Amniotic stem cell (primary cell): ENCODE results near the gene FOXN3.
"Not testable (repeated sequence)": the region's sequence is repeated elsewhere in the genome, so short reads cannot be mapped to it uniquely, and the experiment has no call there.

Experiments
- DNase-seq: peaks from one replicate; lab custom pipeline; 2025; lab: John Stamatoyannopoulos, UW

FOXN3 gene

DNA sequence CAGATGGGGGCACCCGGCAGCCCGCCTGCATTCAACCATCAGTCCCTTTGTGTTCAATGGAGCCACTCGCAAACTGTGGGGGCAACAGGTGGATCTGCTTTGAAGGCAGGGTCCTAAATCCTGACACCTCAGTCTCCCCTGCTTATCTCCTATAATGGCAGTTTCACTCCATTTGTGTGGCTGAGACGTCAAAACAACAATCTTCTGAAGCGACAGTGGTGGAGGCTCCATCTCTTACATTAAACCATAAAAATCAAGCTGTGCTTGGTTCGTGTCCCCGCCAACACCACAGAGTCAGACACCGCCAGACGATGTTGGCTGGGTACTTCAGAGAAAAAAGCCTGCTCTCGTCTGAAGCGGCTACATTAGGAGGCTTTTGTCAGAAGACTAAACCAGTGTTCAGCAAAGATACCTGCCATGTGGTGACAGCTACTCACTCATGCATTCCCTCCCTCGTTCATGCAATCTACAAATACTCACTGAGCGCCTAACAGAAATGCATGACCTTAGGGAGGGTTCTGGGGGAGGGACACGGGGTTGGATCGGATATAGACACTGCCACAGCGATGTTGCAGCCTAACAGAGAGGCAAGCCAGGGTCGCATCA, 253.9 kb downstream of the FOXN3 start:
- no peak for DNase-seq

- no peak for DNase-seq
These were observed 254.4 kb downstream of the FOXN3 start for GRCh38 chr14:89162586-89162985.

DNA sequence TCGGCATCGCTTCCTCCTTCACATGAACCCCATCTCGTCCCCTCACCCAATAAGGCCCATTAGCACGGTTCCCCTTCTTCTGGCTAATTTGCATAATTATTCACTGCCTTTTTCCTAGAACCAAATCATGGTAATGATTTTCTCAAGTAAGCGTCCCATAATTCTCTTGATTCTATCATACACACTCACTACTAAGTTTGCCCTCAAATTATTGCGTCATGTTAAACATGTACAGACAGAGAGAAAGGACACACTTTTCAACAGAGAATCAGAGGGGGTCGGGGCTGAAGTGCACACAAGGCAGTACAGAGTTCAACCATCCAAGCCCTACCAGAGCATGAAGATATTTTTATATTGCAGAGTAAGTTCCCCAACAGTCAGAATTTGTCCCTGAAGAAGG, 256.6 kb downstream of the FOXN3 start:
- no peak for DNase-seq

DNA sequence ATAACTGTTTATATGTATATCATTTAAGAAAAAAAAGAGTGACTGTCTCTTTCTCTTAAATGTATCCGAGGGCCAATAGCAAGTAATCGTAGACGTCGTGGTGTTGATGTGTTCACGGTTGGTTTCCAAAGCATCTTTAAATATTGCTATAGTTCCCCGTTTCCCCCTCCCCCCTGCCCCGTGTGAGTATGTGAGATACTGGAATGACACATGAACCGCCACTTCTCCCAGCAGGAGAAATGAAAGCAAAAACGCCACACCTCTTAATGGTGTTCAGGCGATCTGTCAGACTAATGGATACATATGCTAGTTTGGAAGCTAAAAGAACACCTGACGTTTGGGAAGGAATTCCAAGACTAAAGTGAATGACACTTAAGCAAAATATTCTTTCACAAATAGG, 258.3 kb downstream of the FOXN3 start:
- no peak for DNase-seq

- not testable (repeated sequence) for DNase-seq
These were observed 258.9 kb downstream of the FOXN3 start for GRCh38 chr14:89158104-89158503.

DNA sequence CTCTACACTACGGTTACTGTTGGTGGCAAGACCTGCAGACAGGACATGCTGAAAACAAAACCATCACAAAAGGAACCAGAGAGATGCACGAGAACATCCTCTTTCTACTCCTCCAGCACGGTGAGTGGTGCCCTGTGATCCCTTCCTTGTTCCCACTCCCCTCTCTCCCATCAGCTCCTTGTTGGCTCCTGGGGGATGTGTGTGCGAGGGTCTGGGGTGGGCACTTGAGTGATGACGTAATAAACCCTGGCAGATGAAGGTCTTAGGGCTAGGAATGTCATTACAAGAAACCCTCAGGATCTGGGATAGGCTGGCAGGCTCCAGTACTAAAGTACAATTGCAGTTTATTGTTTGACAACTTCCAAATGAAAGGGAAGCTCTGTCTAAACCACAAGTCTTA, 261.5 kb downstream of the FOXN3 start:
- no peak for DNase-seq

GRCh38 chr14:89151693-89152092, 265.3 kb downstream of the FOXN3 start:
- DNase-seq, result not testable (repeated sequence)

DNA sequence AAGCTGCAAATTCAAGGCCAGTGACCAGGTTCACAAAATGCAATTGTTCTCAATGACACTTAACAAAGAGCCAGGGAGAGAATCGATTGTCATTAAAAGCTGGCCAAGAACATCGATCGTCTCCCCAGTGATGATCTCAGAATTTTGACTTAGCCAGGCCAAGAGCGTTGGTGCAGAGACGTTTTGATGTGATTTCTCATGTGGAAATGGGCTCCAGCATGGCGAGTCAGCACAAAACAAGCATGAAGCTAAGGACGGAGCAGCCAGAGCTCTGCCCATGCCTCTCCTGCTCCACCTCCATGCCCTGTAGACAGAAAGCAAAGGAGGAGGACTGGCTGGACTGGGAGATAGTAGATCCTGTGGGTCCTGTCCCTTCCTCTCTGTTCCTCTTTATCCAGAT, 270.8 kb downstream of the FOXN3 start:
- no peak for DNase-seq

DNA sequence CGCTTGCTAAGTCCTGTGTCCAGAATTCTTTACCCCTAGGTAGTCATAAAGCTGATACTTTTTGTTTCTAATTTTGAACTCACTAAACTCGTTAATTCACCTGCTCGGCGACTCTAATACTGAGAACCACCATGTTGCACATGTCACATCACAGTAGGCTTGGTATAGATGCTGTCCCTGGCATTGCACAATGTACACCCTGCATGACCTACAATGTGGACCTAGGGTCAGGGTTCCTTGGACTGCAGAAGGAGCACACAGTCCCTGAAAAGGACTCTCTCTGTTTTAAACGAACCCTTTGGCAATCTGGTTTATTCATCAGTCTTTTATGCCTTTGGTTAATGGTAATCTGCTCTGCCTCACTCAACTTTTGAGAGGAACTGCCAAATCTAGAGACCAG, 272.4 kb downstream of the FOXN3 start:
- no peak for DNase-seq

DNA sequence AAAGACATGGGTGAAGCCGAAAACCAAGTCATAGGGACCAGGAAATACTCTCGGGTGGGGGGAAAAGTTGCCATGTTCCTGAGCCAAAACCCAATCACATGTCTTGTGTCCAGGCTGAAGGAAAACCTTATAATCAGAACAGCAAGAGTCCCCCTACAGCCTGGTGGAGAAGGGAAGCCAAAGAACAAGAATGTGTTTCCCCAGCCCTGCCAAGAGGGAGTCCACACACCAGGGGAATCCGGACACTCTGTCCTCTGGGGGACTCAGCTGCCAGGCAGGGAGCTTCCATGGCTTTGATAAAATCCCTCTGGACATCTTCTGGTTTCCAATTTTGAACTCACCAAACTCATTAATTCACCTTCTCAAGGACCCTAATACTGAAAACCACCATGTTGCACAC, 273.0 kb downstream of the FOXN3 start:
- no peak for DNase-seq

- DNase-seq, result no peak
These were observed 273.4 kb downstream of the FOXN3 start for GRCh38 chr14:89143595-89143994.

- DNase-seq, result no peak
These were observed 274.7 kb downstream of the FOXN3 start for GRCh38 chr14:89142366-89142765.

DNA sequence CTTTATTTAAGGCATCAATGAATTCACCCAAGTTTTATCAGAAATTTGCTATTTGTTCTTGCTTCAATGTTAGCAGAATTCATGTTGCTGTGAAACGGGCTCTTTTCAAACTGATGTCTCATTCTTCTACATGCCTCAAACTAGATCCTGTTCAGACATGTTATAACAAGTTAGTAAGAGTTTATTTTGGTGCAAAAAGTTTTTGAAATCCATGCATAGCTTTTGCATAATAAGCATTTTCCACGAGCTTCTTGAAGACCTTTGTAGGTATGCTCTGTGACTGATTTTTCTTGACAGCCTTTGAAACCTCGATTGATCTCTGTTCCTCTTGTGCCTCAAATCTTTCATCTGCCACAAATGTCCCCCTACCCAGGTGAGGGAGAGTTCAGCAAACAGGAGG, 275.2 kb downstream of the FOXN3 start:
- no peak for DNase-seq

GRCh38 chr14:89140326-89140725, 276.7 kb downstream of the FOXN3 start:
- no peak for DNase-seq

DNA sequence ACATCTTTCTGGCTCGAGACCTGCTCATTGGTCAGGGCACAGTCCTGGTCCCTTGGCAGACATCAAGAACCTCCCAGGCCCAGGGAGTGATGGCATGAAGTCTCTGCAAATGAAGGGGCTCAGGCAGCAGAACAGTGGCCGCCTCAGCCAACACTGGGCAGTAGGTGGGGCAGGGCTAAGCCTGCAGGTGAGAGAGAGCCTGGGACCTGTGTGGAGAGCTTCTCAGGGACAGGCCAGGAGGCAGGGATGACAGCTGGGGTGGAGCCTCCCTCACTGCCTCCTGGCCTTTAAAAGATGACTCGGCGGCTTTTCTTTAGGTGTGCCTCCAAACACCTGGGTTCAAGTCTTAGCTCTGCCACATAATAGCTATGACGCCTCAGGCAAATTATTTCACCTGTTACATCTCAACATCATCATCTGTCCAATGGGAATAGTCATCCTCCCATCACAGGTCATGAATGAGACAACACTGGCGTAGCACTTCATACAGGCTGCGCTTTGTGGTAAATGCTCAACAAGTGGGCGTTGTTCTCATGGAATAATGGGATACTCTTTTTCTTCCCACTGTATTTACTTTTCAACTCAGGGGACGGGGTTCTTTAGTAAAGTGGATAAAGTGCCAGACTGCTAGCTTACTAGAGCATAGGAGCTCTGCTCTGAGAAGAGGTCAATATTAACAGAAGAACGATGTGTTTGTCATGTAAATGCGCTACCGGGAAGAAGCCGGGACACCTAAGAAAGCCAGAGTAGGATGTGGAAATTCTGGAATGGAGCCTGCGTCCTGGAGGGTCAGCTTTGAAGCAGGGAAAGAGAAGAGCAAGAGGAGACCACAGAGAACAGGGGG, 277.4 kb downstream of the FOXN3 start:
- DNase-seq, result no peak

GRCh38 chr14:89138846-89139245, 278.2 kb downstream of the FOXN3 start:
- no peak for DNase-seq

GRCh38 chr14:89137526-89138163, 279.4 kb downstream of the FOXN3 start:
- DNase-seq, result peak; percentile 55

- no peak for DNase-seq
These were observed 280.4 kb downstream of the FOXN3 start for GRCh38 chr14:89136587-89136986.

DNA sequence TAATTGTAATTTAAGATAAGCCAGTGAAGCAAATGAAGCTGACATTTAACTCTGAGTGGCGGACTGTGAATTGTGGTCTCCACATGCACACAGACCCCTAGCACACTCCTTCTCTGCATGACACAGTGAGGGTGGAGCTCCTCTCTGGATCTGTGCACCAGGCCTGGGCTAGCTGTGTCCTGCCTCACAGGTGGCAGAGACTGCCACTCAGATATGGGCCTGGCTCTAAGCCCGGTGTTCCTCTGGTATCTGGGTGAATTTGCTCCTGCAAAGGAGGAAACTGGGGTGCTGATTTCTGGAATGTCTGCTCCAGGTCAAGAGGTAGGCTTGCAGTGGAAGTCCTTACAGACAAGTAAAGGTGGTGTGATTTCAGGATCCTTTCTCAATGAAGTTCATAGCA, 282.4 kb downstream of the FOXN3 start:
- DNase-seq, result no peak

DNA sequence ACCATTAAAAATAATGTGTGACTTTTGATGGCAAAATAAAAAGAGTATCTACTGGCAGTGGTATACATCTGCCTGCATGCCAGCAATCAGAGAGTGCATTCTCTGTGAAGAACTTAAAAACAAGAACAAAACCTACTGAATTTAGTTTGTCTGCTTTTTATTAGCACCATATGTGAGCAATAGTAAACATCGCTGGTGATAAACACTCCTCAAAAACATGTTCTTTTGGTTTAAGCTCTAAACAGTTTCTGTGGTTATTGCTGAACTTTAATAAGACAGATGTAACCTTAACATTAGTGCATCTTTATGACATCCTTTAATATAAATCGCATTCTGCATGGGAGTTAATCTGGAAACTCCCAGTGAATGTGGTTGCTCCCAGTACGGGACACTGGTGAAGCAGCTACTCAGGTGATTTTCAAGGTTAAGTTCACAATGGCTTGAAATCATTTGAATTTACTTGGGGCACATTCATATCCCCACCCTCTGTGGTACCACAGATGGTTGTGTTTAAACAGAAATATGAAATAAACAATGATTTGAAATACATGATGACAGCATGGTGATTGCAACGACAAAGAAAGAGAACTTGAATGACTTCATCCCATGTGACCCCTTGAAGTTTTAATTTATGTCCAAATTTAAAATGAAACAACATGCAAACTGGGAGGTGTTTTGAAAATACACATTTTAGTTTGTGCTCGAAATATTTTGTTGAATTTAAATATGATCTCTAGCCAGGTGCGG, 285.9 kb downstream of the FOXN3 start:
- DNase-seq, result no peak

- DNase-seq, result no peak
These were observed 287.5 kb downstream of the FOXN3 start for GRCh38 chr14:89129570-89129969.

GRCh38 chr14:89128311-89129026, 288.6 kb downstream of the FOXN3 start:
- DNase-seq, result no peak
